ENCODE data around the gene PWWP2A.

GRCh38 chr5:160044391-160044804 lies 74.9 kb downstream of the PWWP2A start:
- TF ChIP-seq CTCF (IDR thresholded peaks at IDR 0.05) (no peak), TCF7 (CRISPR knock-in tag; IDR thresholded peaks at IDR 0.05; ENCODE audit: low read depth) (no peak), SMAD4 (CRISPR knock-in tag; IDR thresholded peaks at IDR 0.05) (no peak), USF2 (CRISPR knock-in tag; IDR thresholded peaks at IDR 0.05) (no peak), NFYB (CRISPR knock-in tag; conservative IDR thresholded peaks at IDR 0.05; ENCODE audit: low read depth) (no peak), FOXJ3 (CRISPR knock-in tag; IDR thresholded peaks at IDR 0.05; ENCODE audit: borderline replicate concordance) (no peak), FOXP4 (CRISPR knock-in tag; IDR thresholded peaks at IDR 0.05) (no peak)

Measured in WTC11 (cell line).